T-cell (primary cell): ENCODE data around the gene SLC26A11. TPM values are rescaled to one million over a fixed set of nuclear protein-coding genes. Genes with fewer than 3 reads are reported as not detected.

Experiments used
- ATAC-seq, 4 experiments: fragments of 200-7000 bp in 3 of 4; fragments of 150-1000 bp in 1 of 4; cut with Tn5 transposase; replicated peaks in 1 of 4; 1 replicate in 3 of 4; 2 replicates in 1 of 4; pipeline ENCODE4 v1.10.0; 2021; ENCODE audit warnings: moderate library complexity in 3 of 4, mild to moderate bottlenecking in 2 of 4, moderate number of reproducible peaks in 1 of 4
- CTCF ChIA-PET, 2 donors: fragments of 300-600 bp; sonication (Branson Sonifier 250); formaldehyde crosslinking; loops; one replicate each; lab custom pipeline; 2022; ENCODE audit warnings: antibody characterized with exemption in 2 of 2; lab: Charles Lee
- POLR2A ChIA-PET, 2 donors: fragments of 300-600 bp; sonication (Branson Sonifier 250); formaldehyde crosslinking; loops; one replicate each; lab custom pipeline; 2022; ENCODE audit warnings: antibody characterized with exemption in 2 of 2; lab: Charles Lee
- DNase-seq, 35 experiments: peaks; one replicate each; pipeline versions ENCODE4 v3.0.0 to v3.0.0-alpha.2; 2013 to 2023
- H3K27ac ChIP-seq: one replicate; pipeline ENCODE4 v1.5.1; 2013; ENCODE audit warnings: low read length
- H3K27me3 ChIP-seq, 2 experiments: replicated peaks in 1 of 2; 1 replicate in 1 of 2; 2 replicates in 1 of 2; pipeline versions ENCODE4 v1.6.1 to v1.7.0; 2013; ENCODE audit warnings: low read length in 1 of 2, mixed read lengths in 1 of 2; ENCODE audit not compliant: control insufficient read depth in 2 of 2, insufficient read depth in 2 of 2; ENCODE audit errors: extremely low read depth in 1 of 2
- H3K36me3 ChIP-seq, 2 donors: 1 replicate in 1 of 2; 2 replicates in 1 of 2; pipeline versions ENCODE4 v1.6.1 to v1.7.0; 2013; ENCODE audit warnings: low read length in 1 of 2; ENCODE audit not compliant: control insufficient read depth in 2 of 2, insufficient read depth in 1 of 2; ENCODE audit errors: extremely low read depth in 1 of 2
- H3K4me1 ChIP-seq, 2 experiments: 1 replicate in 1 of 2; 2 replicates in 1 of 2; pipeline versions ENCODE4 v1.6.1 to v1.7.0; 2013; ENCODE audit warnings: low read length in 2 of 2, mixed read lengths in 1 of 2; ENCODE audit not compliant: insufficient read depth in 2 of 2, control insufficient read depth in 1 of 2; ENCODE audit errors: extremely low read depth in 1 of 2
- H3K4me3 ChIP-seq, 2 donors: 1 replicate in 1 of 2; 2 replicates in 1 of 2; pipeline versions ENCODE4 v1.5.1 to v1.7.0; 2013; ENCODE audit warnings: mild to moderate bottlenecking in 2 of 2, low read length in 1 of 2, moderate library complexity in 1 of 2; ENCODE audit not compliant: control insufficient read depth in 1 of 2; ENCODE audit errors: extremely low read depth in 1 of 2
- H3K9me3 ChIP-seq: 2 replicates; pipeline ENCODE4 v1.7.0; 2013
- H3K27ac Mint-ChIP-seq, 2 donors: one replicate each; pipeline ENCODE4 v1.8.0; 2020 to 2021; ENCODE audit warnings: mild to moderate bottlenecking in 2 of 2, mixed read lengths in 2 of 2
- H3K27me3 Mint-ChIP-seq, 2 donors: one replicate each; pipeline ENCODE4 v1.8.0; 2021 to 2022; ENCODE audit warnings: mixed read lengths in 2 of 2
- H3K36me3 Mint-ChIP-seq: one replicate; pipeline ENCODE4 v1.8.0; 2021; ENCODE audit warnings: mixed read lengths
- H3K4me1 Mint-ChIP-seq, 3 donors: one replicate each; pipeline ENCODE4 v1.8.0; 2020 to 2022; ENCODE audit warnings: mixed read lengths in 3 of 3, mild to moderate bottlenecking in 1 of 3
- H3K4me3 Mint-ChIP-seq, 3 donors: one replicate each; pipeline ENCODE4 v1.8.0; 2020 to 2022; ENCODE audit warnings: mild to moderate bottlenecking in 3 of 3, mixed read lengths in 3 of 3, moderate library complexity in 3 of 3
- H3K9me3 Mint-ChIP-seq, 3 donors: one replicate each; pipeline ENCODE4 v1.8.0; 2020 to 2022; ENCODE audit warnings: mixed read lengths in 3 of 3
- WGBS: methylation state at CpG from one replicate; pipeline ENCODE4 v1.1.5; 2013; ENCODE audit warnings: missing lambda C conversion rate; ENCODE audit not compliant: insufficient coverage; 5-methylcytosine and 5-hydroxymethylcytosine counted together
- total RNA-seq, 35 experiments: library from RNA in 6 of 35; stranded (reverse) in 6 of 35; fragments of 120-200 nt in 1 of 35; gene quantifications; one replicate each; pipeline versions ENCODE4 v1.2.1 to v1.2.4 and lab custom pipeline; 2013 to 2026

The SLC26A11 gene
- total RNA-seq, 5 donors from 2014 or later (not counting 1 experiment from before 2014, with no cell fraction given): 45.9 to 123 (median 112) TPM

GRCh38 chr17:80201446-80201845, 18.8 kb upstream of the SLC26A11 start:
- no peaks in the 10 kb centered on the region for H3K27me3 Mint-ChIP-seq
- H3K9me3 Mint-ChIP-seq: no peaks in the 10 kb centered on the region
- ATAC-seq: no peak
- H3K27ac Mint-ChIP-seq: no peak overlapping the region
- H3K4me3 Mint-ChIP-seq: no peak overlapping the region
- H3K36me3 ChIP-seq: no peaks in the 10 kb centered on the region
- no peak for DNase-seq
- H3K27me3 ChIP-seq: no peaks in the 10 kb centered on the region
- no peaks in the 10 kb centered on the region for H3K4me1 Mint-ChIP-seq
- WGBS: 90% methylated on average over 15 of the region's 15 CpGs
- no peaks in the 10 kb centered on the region for H3K9me3 ChIP-seq
- no peak overlapping the region for H3K27ac ChIP-seq
- H3K4me1 ChIP-seq: peaks cover 0 to 3% of the 10 kb centered on the region in 2 experiments
- no peak overlapping the region for H3K4me3 ChIP-seq
- no peaks in the 10 kb centered on the region for H3K36me3 Mint-ChIP-seq
- CTCF ChIA-PET: interaction anchor here in 1 of 2 donors (0.6 kb wide), 1 partner anchor 203 kb away, joined by 6 read pairs; no protein-coding TSS in a partner anchor
- POLR2A ChIA-PET: no interaction called here

- Histone ChIP-seq H3K36me3 (no peaks in the 10 kb centered on the region), H3K27ac (no peak overlapping the region), H3K4me3 (no peak overlapping the region), H3K4me1 (no peaks in the 10 kb centered on the region), H3K9me3 (no peaks in the 10 kb centered on the region), H3K27me3 (no peaks in the 10 kb centered on the region)
- no peaks in the 10 kb centered on the region for H3K27me3 Mint-ChIP-seq
- ATAC-seq (no peak), DNase-seq (no peak)
- no peak overlapping the region for H3K4me3 Mint-ChIP-seq
- H3K36me3 Mint-ChIP-seq: no peaks in the 10 kb centered on the region
- peaks cover 0 to 2% (median 0%) of the 10 kb centered on the region in 3 donors for H3K4me1 Mint-ChIP-seq
- ChIA-PET POLR2A (no interaction called here), CTCF (no interaction called here)
- H3K9me3 Mint-ChIP-seq: no peaks in the 10 kb centered on the region
- H3K27ac Mint-ChIP-seq: peak overlapping the region; percentile 10 to 58
- WGBS: 97% methylated on average over 7 of the region's 17 CpGs
These were observed 18.0 kb upstream of the SLC26A11 start for GRCh38 chr17:80202197-80202596.

DNA sequence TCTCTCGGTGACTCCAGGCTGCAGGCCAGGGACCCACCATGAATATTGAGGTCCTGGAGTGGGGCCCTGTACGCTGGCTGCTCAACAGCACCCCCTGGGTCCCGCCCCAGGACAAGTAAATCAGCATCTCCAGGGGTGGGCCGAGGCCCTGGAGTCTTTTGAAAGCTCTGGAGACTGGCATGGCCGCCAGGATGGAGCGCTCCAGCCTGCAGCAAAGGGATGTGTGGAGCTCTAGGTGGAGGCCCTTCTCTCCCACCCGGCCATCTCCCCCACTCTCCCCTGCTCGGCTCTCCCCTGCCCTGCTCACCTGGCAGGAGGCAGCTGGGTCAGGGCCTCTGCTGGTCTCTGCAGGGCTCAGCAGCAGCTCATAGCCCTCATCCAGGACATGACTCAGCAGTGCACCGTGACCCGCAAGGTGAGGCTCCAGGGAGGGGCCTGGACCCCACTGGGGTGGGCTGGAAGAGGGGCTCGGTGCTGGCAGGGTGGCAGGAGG, 16.7 kb upstream of the SLC26A11 start:
- no peak for DNase-seq
- H3K27me3 Mint-ChIP-seq: no peaks in the 10 kb centered on the region
- POLR2A ChIA-PET: no interaction called here
- Histone ChIP-seq H3K4me1 (no peaks in the 10 kb centered on the region), H3K9me3 (no peaks in the 10 kb centered on the region), H3K27me3 (no peaks in the 10 kb centered on the region), H3K4me3 (no peak overlapping the region), H3K36me3 (peaks cover 0 to 6% of the 10 kb centered on the region in 2 donors), H3K27ac (no peak overlapping the region)
- ATAC-seq: peak in 1 of 4 experiments; percentile 21
- H3K4me1 Mint-ChIP-seq: peaks cover 0 to 2% (median 0%) of the 10 kb centered on the region in 3 donors
- no peaks in the 10 kb centered on the region for H3K36me3 Mint-ChIP-seq
- H3K9me3 Mint-ChIP-seq: no peaks in the 10 kb centered on the region
- no peak overlapping the region for H3K4me3 Mint-ChIP-seq
- H3K27ac Mint-ChIP-seq: no peak overlapping the region
- 68% methylated on average over 4 of the region's 11 CpGs for WGBS
- CTCF ChIA-PET: interaction anchor here in 1 of 2 donors (0.7 kb wide), 1 partner anchor 774 kb away, joined by 3 read pairs; no protein-coding TSS in a partner anchor

- Mint-ChIP-seq H3K27ac (no peak overlapping the region), H3K4me3 (no peak overlapping the region), H3K9me3 (no peaks in the 10 kb centered on the region), H3K36me3 (no peaks in the 10 kb centered on the region), H3K27me3 (no peaks in the 10 kb centered on the region), H3K4me1 (peaks cover 0 to 2% (median 0%) of the 10 kb centered on the region in 3 donors)
- no peaks in the 10 kb centered on the region for H3K9me3 ChIP-seq
- 94% methylated on average over 13 of the region's 19 CpGs for WGBS
- no peak overlapping the region for H3K4me3 ChIP-seq
- ChIA-PET POLR2A (no interaction called here), CTCF (interaction anchor here in 1 of 2 donors (1.1 kb wide), 1 partner anchor 9 kb away, joined by 3 read pairs; no protein-coding TSS in a partner anchor)
- H3K27ac ChIP-seq: no peak overlapping the region
- no peaks in the 10 kb centered on the region for H3K27me3 ChIP-seq
- DNase-seq: no peak
- H3K36me3 ChIP-seq: peaks cover 8 to 17% of the 10 kb centered on the region in 2 donors
- ATAC-seq: no peak
- no peaks in the 10 kb centered on the region for H3K4me1 ChIP-seq
These were observed 15.4 kb upstream of the SLC26A11 start for GRCh38 chr17:80204626-80205468.

DNA sequence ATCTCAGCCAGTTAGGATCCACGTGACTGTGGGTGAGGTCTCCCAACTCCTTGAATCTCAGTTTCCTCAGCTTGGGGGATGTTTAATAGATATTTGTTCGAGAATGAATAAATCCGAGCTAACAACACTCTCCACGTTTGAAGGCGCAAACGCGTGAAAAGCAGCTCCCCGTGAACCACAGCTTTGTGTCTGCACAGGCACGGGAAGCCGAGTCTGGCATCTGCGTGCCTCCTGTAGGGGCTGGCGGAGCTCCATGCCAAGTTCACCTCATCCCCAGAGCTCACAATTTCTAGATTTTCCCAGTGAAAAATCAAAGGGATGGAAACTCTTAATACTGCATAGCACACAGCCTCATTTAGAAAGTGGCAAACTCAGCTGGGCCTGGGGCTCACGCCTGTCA, 14.4 kb upstream of the SLC26A11 start:
- no peaks in the 10 kb centered on the region for H3K4me1 ChIP-seq
- Mint-ChIP-seq H3K36me3 (peaks cover 4% of the 10 kb centered on the region), H3K9me3 (no peaks in the 10 kb centered on the region), H3K4me1 (peaks cover 0 to 2% (median 0%) of the 10 kb centered on the region in 3 donors), H3K27me3 (no peaks in the 10 kb centered on the region), H3K4me3 (no peak overlapping the region), H3K27ac (no peak overlapping the region)
- H3K36me3 ChIP-seq: peaks cover 18 to 26% of the 10 kb centered on the region in 2 donors
- CTCF ChIA-PET: interaction anchor here in 1 of 2 donors (0.6 to 1.1 kb wide), 2 partner anchors 10 kb away, joined by 3 read pairs; no protein-coding TSS in a partner anchor
- no peak overlapping the region for H3K4me3 ChIP-seq
- H3K9me3 ChIP-seq: no peaks in the 10 kb centered on the region
- ATAC-seq (no peak), DNase-seq (no peak)
- no peaks in the 10 kb centered on the region for H3K27me3 ChIP-seq
- WGBS: 92% methylated on average over 11 of the region's 13 CpGs
- no peak overlapping the region for H3K27ac ChIP-seq
- POLR2A ChIA-PET: no interaction called here

GRCh38 chr17:80208050-80208449, 12.2 kb upstream of the SLC26A11 start:
- no peak overlapping the region for H3K4me3 Mint-ChIP-seq
- ATAC-seq (no peak), DNase-seq (no peak)
- peaks cover 7% of the 10 kb centered on the region for H3K36me3 Mint-ChIP-seq
- no peaks in the 10 kb centered on the region for H3K27me3 Mint-ChIP-seq
- ChIA-PET CTCF (no interaction called here), POLR2A (no interaction called here)
- Histone ChIP-seq H3K36me3 (peaks cover 22 to 48% of the 10 kb centered on the region in 2 donors), H3K27me3 (no peaks in the 10 kb centered on the region), H3K9me3 (no peaks in the 10 kb centered on the region), H3K4me3 (no peak overlapping the region), H3K27ac (no peak overlapping the region), H3K4me1 (no peaks in the 10 kb centered on the region)
- 99% methylated on average over 15 of the region's 16 CpGs for WGBS
- H3K9me3 Mint-ChIP-seq: no peaks in the 10 kb centered on the region
- no peak overlapping the region for H3K27ac Mint-ChIP-seq
- H3K4me1 Mint-ChIP-seq: peaks cover 0 to 2% (median 0%) of the 10 kb centered on the region in 3 donors
